Measurements from ENCODE around the gene CNIH2.

GRCh38 chr11:66329165-66329673 lies 51.2 kb downstream of the CNIH2 start:
- TF ChIP-seq MAX (CRISPR knock-in tag; IDR thresholded peaks at IDR 0.05) (no peak), ESRRA (CRISPR knock-in tag; IDR thresholded peaks at IDR 0.05; ENCODE audit: borderline replicate concordance) (no peak), KAT7 (CRISPR knock-in tag; IDR thresholded peaks at IDR 0.05; ENCODE audit: borderline replicate concordance) (no peak), CTCF (IDR thresholded peaks at IDR 0.05) (no peak), ZNF232 (CRISPR knock-in tag; IDR thresholded peaks at IDR 0.05) (no peak), PRDM15 (CRISPR knock-in tag; IDR thresholded peaks at IDR 0.05) (no peak), RELA (CRISPR knock-in tag; IDR thresholded peaks at IDR 0.05; ENCODE audit: borderline replicate concordance) (no peak), FOXP4 (CRISPR knock-in tag; IDR thresholded peaks at IDR 0.05) (no peak), USF2 (CRISPR knock-in tag; IDR thresholded peaks at IDR 0.05) (no peak), ATF2 (CRISPR knock-in tag; IDR thresholded peaks at IDR 0.05; ENCODE audit: borderline replicate concordance, low read depth) (no peak), CREB1 (CRISPR knock-in tag; IDR thresholded peaks at IDR 0.05) (no peak), TEAD4 (CRISPR knock-in tag; IDR thresholded peaks at IDR 0.05) (no peak)

All from WTC11 (cell line).